ENCODE results near the gene KIAA1671.

The KIAA1671 gene

DNA sequence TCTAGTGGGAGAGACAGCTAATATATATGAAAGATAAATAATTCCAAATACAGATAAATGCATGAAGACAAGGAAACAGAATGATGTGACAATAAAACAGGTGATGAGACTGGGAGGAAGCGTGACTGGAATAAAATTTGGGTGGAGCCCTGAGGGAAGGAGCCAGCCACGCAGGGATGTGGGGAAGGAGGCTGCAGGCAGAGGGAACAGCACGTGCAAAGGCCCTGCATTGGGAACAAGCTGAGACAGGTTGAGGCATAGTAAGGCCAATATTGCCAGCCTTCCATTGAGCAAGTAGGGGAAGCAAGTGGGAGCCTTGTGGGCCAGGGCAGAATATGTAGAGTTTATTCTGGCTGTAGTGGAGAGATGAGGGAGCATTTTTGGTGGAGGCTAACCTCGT is 139.6 kb downstream of the KIAA1671 start:
- DNase-seq (ENCODE audit: low read depth), result no peak
- H3K4me3 ChIP-seq (replicated peaks; ENCODE audit: low read depth, low read length), result no peak overlapping the region
- TF ChIP-seq, protein P1, sequence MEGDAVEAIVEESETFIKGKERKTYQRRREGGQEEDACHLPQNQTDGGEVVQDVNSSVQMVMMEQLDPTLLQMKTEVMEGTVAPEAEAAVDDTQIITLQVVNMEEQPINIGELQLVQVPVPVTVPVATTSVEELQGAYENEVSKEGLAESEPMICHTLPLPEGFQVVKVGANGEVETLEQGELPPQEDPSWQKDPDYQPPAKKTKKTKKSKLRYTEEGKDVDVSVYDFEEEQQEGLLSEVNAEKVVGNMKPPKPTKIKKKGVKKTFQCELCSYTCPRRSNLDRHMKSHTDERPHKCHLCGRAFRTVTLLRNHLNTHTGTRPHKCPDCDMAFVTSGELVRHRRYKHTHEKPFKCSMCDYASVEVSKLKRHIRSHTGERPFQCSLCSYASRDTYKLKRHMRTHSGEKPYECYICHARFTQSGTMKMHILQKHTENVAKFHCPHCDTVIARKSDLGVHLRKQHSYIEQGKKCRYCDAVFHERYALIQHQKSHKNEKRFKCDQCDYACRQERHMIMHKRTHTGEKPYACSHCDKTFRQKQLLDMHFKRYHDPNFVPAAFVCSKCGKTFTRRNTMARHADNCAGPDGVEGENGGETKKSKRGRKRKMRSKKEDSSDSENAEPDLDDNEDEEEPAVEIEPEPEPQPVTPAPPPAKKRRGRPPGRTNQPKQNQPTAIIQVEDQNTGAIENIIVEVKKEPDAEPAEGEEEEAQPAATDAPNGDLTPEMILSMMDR (IDR thresholded peaks at IDR 0.05; ENCODE audit: low read length, missing control alignments), result no peak

DNA sequence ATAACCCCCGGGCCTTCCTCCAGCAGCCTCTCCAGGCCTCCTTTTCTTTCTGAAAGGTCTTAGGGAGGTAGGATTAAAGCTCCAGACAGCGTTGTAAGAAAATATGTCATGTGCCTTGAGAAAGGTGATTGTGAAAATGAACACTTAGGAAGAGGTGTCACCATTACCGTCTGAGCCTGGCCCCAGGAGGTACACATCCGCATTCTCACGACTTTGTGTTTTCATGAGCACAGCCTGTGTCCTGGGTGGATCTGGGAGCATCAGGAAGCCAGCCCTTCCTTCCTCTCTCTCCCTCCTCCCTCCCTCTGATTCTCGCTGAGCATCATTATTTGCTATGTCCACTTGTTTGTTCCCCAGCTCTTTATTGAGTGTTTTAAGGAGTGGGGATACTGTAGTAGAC is 142.1 kb downstream of the KIAA1671 start:
- H3K4me3 ChIP-seq (replicated peaks; ENCODE audit: low read depth, low read length), result no peak overlapping the region
- no peak for DNase-seq (ENCODE audit: low read depth)
- TF ChIP-seq, protein P1 (IDR thresholded peaks at IDR 0.05; ENCODE audit: low read length, missing control alignments), result no peak

- TF ChIP-seq, protein P1 (IDR thresholded peaks at IDR 0.05; ENCODE audit: low read length, missing control alignments), result no peak
- H3K4me3 ChIP-seq (replicated peaks; ENCODE audit: low read depth, low read length), result no peak overlapping the region
- no peak for DNase-seq (ENCODE audit: low read depth)
Measured at GRCh38 chr22:25095869-25096268, 143.4 kb downstream of the KIAA1671 start.

DNA sequence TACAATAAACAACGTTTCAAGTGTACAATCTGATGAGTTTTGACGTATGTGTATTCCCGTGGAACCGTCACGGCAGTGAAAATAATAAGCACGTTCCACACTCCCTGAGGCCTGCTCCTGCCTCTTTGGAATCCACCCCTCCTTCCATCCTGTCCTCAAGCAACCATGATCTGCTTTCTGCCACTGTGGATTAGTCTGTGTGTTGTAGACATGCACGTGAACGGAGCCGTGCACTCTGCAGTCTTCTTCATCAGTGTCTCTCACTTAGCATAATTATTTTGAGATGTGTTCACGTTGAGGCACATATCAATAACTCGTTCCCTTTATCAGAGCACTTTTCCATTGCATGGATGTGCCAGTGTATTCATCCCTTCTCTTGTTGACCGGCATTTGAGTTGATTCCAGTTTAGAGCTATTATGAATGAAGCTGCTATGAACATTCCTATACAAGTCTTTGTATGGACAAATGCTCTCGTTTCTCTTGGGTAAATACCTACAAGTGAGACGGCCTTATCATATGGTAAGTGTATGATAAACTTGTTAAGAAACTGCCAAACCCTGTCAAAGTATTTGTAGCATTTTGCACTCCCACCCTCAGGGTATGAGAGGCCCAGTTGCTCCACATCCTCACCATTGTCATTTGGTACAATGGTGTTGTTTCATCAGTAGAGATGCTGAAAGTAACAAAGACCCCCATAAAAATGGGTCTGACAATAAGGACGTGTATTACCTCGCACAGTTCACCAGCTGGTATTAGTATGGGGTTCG is 144.3 kb downstream of the KIAA1671 start:
- TF ChIP-seq, protein P1 (IDR thresholded peaks at IDR 0.05; ENCODE audit: low read length, missing control alignments), result no peak
- H3K4me3 ChIP-seq (replicated peaks; ENCODE audit: low read depth, low read length), result no peak overlapping the region
- DNase-seq (ENCODE audit: low read depth), result no peak

GRCh38 chr22:25098445-25099081 is 146.0 kb downstream of the KIAA1671 start:
- TF ChIP-seq, protein P1 (IDR thresholded peaks at IDR 0.05; ENCODE audit: low read length, missing control alignments), result no peak
- no peak overlapping the region for H3K4me3 ChIP-seq (replicated peaks; ENCODE audit: low read depth, low read length)
- DNase-seq (ENCODE audit: low read depth), result no peak

DNA sequence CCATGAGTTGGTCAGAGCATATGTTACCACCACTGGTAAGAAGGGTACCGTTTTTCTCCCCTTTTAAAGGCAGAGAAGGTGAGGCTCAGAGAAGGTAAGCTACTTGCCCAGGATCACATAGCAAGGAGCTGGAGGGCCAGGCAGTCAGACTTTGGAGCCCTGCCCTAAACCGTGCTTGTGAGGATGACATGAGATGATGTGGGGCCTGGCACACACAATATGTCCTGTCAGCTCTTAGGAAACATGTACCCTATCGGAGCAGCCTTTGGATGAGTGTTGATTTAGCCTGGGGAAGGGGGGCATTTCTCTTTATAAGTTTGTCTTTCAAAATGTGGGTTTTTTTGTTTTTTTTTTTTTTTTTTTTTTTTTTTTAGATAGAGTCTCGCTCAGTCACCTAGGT is 146.7 kb downstream of the KIAA1671 start:
- TF ChIP-seq, protein P1 (IDR thresholded peaks at IDR 0.05; ENCODE audit: low read length, missing control alignments), result no peak
- H3K4me3 ChIP-seq (replicated peaks; ENCODE audit: low read depth, low read length), result no peak overlapping the region
- no peak for DNase-seq (ENCODE audit: low read depth)
